ENCODE data around the gene WDFY4. TPM values are rescaled to one million over a fixed set of nuclear protein-coding genes. Genes with fewer than 3 reads are reported as not detected.
A peak's percentile ranks its signal among the peaks of the same experiment; 100 is the strongest.

The WDFY4 gene
- polyA plus RNA-seq, 1 donor from 2014 or later, result 78.7 TPM

- Mint-ChIP-seq H3K27ac (peak overlapping the region; percentile 92 to 97 (median 94)), H3K9me3 (no peaks in the 10 kb centered on the region), H3K4me3 (peak overlapping the region; percentile 49 to 87 (median 60)), H3K36me3 (no peaks in the 10 kb centered on the region), H3K27me3 (no peaks in the 10 kb centered on the region), H3K4me1 (peaks cover 35 to 45% (median 41%) of the 10 kb centered on the region in 3 donors)
These were observed 16.6 kb upstream of the WDFY4 start for GRCh38 chr10:48667960-48668590.

- H3K36me3 Mint-ChIP-seq, result no peaks in the 10 kb centered on the region
- no peaks in the 10 kb centered on the region for H3K27me3 Mint-ChIP-seq
- peak overlapping the region; percentile 77 to 93 (median 88) for H3K4me3 Mint-ChIP-seq
- H3K4me1 Mint-ChIP-seq, result peaks cover 38 to 44% (median 43%) of the 10 kb centered on the region in 3 donors
- H3K27ac Mint-ChIP-seq, result peak overlapping the region; percentile 96 to 100 (median 98)
- no peaks in the 10 kb centered on the region for H3K9me3 Mint-ChIP-seq
These were observed 13.4 kb upstream of the WDFY4 start for GRCh38 chr10:48670978-48671913.

GRCh38 chr10:48671914-48672595 is 12.6 kb upstream of the WDFY4 start:
- Mint-ChIP-seq H3K4me1 (peaks cover 33 to 39% (median 37%) of the 10 kb centered on the region in 3 donors), H3K9me3 (no peaks in the 10 kb centered on the region), H3K27me3 (no peaks in the 10 kb centered on the region), H3K27ac (peak overlapping the region; percentile 96 to 100 (median 98)), H3K36me3 (no peaks in the 10 kb centered on the region), H3K4me3 (peak overlapping the region; percentile 77 to 93 (median 88))

GRCh38 chr10:48672596-48673265 is 11.9 kb upstream of the WDFY4 start:
- H3K9me3 Mint-ChIP-seq, result peaks cover 0 to under 1% (median 0%) of the 10 kb centered on the region in 3 donors
- H3K4me3 Mint-ChIP-seq, result peak overlapping the region; percentile 77 to 93 (median 88)
- H3K27me3 Mint-ChIP-seq, result no peaks in the 10 kb centered on the region
- no peaks in the 10 kb centered on the region for H3K36me3 Mint-ChIP-seq
- H3K4me1 Mint-ChIP-seq, result peaks cover 29 to 41% (median 36%) of the 10 kb centered on the region in 3 donors
- H3K27ac Mint-ChIP-seq, result peak overlapping the region; percentile 96 to 100 (median 98)

- peaks cover 2 to 4% (median 3%) of the 10 kb centered on the region in 3 donors for H3K9me3 Mint-ChIP-seq
- peaks cover 24 to 40% (median 35%) of the 10 kb centered on the region in 3 donors for H3K4me1 Mint-ChIP-seq
- H3K36me3 Mint-ChIP-seq, result no peaks in the 10 kb centered on the region
- H3K27me3 Mint-ChIP-seq, result no peaks in the 10 kb centered on the region
- peak overlapping the region; percentile 10 to 63 (median 54) for H3K4me3 Mint-ChIP-seq
- peak overlapping the region; percentile 55 to 92 (median 61) for H3K27ac Mint-ChIP-seq
These were observed 7.0 kb upstream of the WDFY4 start for GRCh38 chr10:48677625-48678024.

- H3K9me3 Mint-ChIP-seq, result peaks cover 2 to 4% (median 3%) of the 10 kb centered on the region in 3 donors
- H3K4me3 Mint-ChIP-seq, result peak overlapping the region; percentile 10 to 63 (median 54)
- H3K27me3 Mint-ChIP-seq, result no peaks in the 10 kb centered on the region
- peaks cover 20 to 36% (median 33%) of the 10 kb centered on the region in 3 donors for H3K4me1 Mint-ChIP-seq
- peak overlapping the region; percentile 55 to 92 (median 61) for H3K27ac Mint-ChIP-seq
- no peaks in the 10 kb centered on the region for H3K36me3 Mint-ChIP-seq
These were observed 6.6 kb upstream of the WDFY4 start for GRCh38 chr10:48678041-48678440.

GRCh38 chr10:48681740-48682139 is 2.9 kb upstream of the WDFY4 start:
- peak overlapping the region in 2 of 4 donors; percentile 80 to 97 for H3K4me3 Mint-ChIP-seq
- H3K4me1 Mint-ChIP-seq, result peaks cover 35 to 49% (median 45%) of the 10 kb centered on the region in 3 donors
- H3K36me3 Mint-ChIP-seq, result peaks cover 3% of the 10 kb centered on the region
- H3K9me3 Mint-ChIP-seq, result peaks cover 2 to 4% (median 3%) of the 10 kb centered on the region in 3 donors
- no peaks in the 10 kb centered on the region for H3K27me3 Mint-ChIP-seq
- H3K27ac Mint-ChIP-seq, result peak overlapping the region; percentile 62 to 84 (median 84)

GRCh38 chr10:48682265-48682664 is 2.4 kb upstream of the WDFY4 start:
- Mint-ChIP-seq H3K27me3 (no peaks in the 10 kb centered on the region), H3K4me3 (peak overlapping the region in 2 of 4 donors; percentile 80 to 97), H3K9me3 (peaks cover 2 to 4% (median 3%) of the 10 kb centered on the region in 3 donors), H3K27ac (peak overlapping the region; percentile 98 to 99 (median 99)), H3K4me1 (peaks cover 35 to 51% (median 44%) of the 10 kb centered on the region in 3 donors), H3K36me3 (peaks cover 3% of the 10 kb centered on the region)

- H3K27ac Mint-ChIP-seq, result peak overlapping the region; percentile 98 to 99 (median 99)
- peaks cover 35 to 49% (median 44%) of the 10 kb centered on the region in 3 donors for H3K4me1 Mint-ChIP-seq
- H3K27me3 Mint-ChIP-seq, result no peaks in the 10 kb centered on the region
- H3K36me3 Mint-ChIP-seq, result peaks cover 3% of the 10 kb centered on the region
- H3K9me3 Mint-ChIP-seq, result peaks cover 0 to 2% (median 0%) of the 10 kb centered on the region in 3 donors
- peak overlapping the region; percentile 95 to 100 (median 96) for H3K4me3 Mint-ChIP-seq
These were observed 1.2 kb upstream of the WDFY4 start for GRCh38 chr10:48683424-48683823.

- peak overlapping the region; percentile 95 to 100 (median 96) for H3K4me3 Mint-ChIP-seq
- peaks cover 3% of the 10 kb centered on the region for H3K36me3 Mint-ChIP-seq
- H3K4me1 Mint-ChIP-seq, result peaks cover 36 to 49% (median 45%) of the 10 kb centered on the region in 3 donors
- H3K27me3 Mint-ChIP-seq, result no peaks in the 10 kb centered on the region
- peaks cover 0 to 2% (median 0%) of the 10 kb centered on the region in 3 donors for H3K9me3 Mint-ChIP-seq
- peak overlapping the region; percentile 98 to 99 (median 99) for H3K27ac Mint-ChIP-seq
These were observed 805 bp upstream of the WDFY4 start for GRCh38 chr10:48683868-48684267.

- H3K9me3 Mint-ChIP-seq, result peaks cover 0 to 2% (median 0%) of the 10 kb centered on the region in 3 donors
- peaks cover 36 to 49% (median 44%) of the 10 kb centered on the region in 3 donors for H3K4me1 Mint-ChIP-seq
- peak overlapping the region; percentile 95 to 100 (median 96) for H3K4me3 Mint-ChIP-seq
- H3K27me3 Mint-ChIP-seq, result no peaks in the 10 kb centered on the region
- peak overlapping the region; percentile 98 to 99 (median 99) for H3K27ac Mint-ChIP-seq
- H3K36me3 Mint-ChIP-seq, result peaks cover 3% of the 10 kb centered on the region
These were observed 246 bp upstream of the WDFY4 start for GRCh38 chr10:48684463-48684791.

GRCh38 chr10:48685731-48686130 is 1.1 kb downstream of the WDFY4 start:
- Mint-ChIP-seq H3K9me3 (peaks cover 0 to 2% (median 0%) of the 10 kb centered on the region in 3 donors), H3K27ac (peak overlapping the region; percentile 98 to 99 (median 99)), H3K27me3 (no peaks in the 10 kb centered on the region), H3K4me3 (peak overlapping the region; percentile 95 to 100 (median 96)), H3K4me1 (peaks cover 46 to 59% (median 53%) of the 10 kb centered on the region in 3 donors), H3K36me3 (peaks cover 9% of the 10 kb centered on the region)

GRCh38 chr10:48690791-48691660 is 6.4 kb downstream of the WDFY4 start:
- Mint-ChIP-seq H3K4me1 (peaks cover 56 to 75% (median 62%) of the 10 kb centered on the region in 3 donors), H3K36me3 (peaks cover 11% of the 10 kb centered on the region), H3K9me3 (no peaks in the 10 kb centered on the region), H3K4me3 (peak overlapping the region in 3 of 4 donors; percentile 34 to 76 (median 39)), H3K27ac (peak overlapping the region in 2 of 3 donors; percentile 85 to 86), H3K27me3 (no peaks in the 10 kb centered on the region)

All from IgD-negative memory B cell (primary cell).